Skeletal muscle cell (primary cell): ENCODE results near the gene FNBP1.
"Not testable (repeated sequence)": the region's sequence is repeated elsewhere in the genome, so short reads cannot be mapped to it uniquely, and the experiment has no call there.

Source experiments
- DNase-seq: peaks from one replicate; pipeline ENCODE4 v3.0.0-alpha.2; 2010; ENCODE audit warnings: low read depth
- H3K4me3 ChIP-seq: 2 replicates; pipeline ENCODE4 v1.5.1; 2011; ENCODE audit warnings: low read depth, mild to moderate bottlenecking, control low read depth, low read length, moderate library complexity

FNBP1 gene

GRCh38 chr9:129998491-129999140 is 44.4 kb downstream of the FNBP1 start:
- no peak overlapping the region for H3K4me3 ChIP-seq
- DNase-seq: no peak

- DNase-seq, H3K4me3 ChIP-seq: not testable (repeated sequence)
These were observed 45.3 kb downstream of the FNBP1 start for GRCh38 chr9:129997706-129998105.

GRCh38 chr9:129996161-129996830 is 46.7 kb downstream of the FNBP1 start:
- H3K4me3 ChIP-seq: no peak overlapping the region
- no peak for DNase-seq

GRCh38 chr9:129995409-129996160 is 47.4 kb downstream of the FNBP1 start:
- no peak overlapping the region for H3K4me3 ChIP-seq
- DNase-seq: no peak

- no peak for DNase-seq
- no peak overlapping the region for H3K4me3 ChIP-seq
These were observed 48.1 kb downstream of the FNBP1 start for GRCh38 chr9:129994882-129995281.

- not testable (repeated sequence) for H3K4me3 ChIP-seq
These were observed 51.9 kb downstream of the FNBP1 start for GRCh38 chr9:129991139-129991538.

GRCh38 chr9:129990269-129991010 is 52.5 kb downstream of the FNBP1 start:
- no peak overlapping the region for H3K4me3 ChIP-seq
- DNase-seq: no peak

More at GRCh38 chr9:129991139-129991538, 51.9 kb downstream of the FNBP1 start:
- DNase-seq: not testable (repeated sequence)

GRCh38 chr9:129989740-129990139 is 53.2 kb downstream of the FNBP1 start:
- DNase-seq: no peak
- H3K4me3 ChIP-seq: no peak overlapping the region

GRCh38 chr9:129989362-129989708 is 53.7 kb downstream of the FNBP1 start:
- no peak overlapping the region for H3K4me3 ChIP-seq
- DNase-seq: no peak

GRCh38 chr9:129988607-129989361 is 54.2 kb downstream of the FNBP1 start:
- DNase-seq: no peak
- no peak overlapping the region for H3K4me3 ChIP-seq

GRCh38 chr9:129987941-129988340 is 55.0 kb downstream of the FNBP1 start:
- DNase-seq: no peak
- no peak overlapping the region for H3K4me3 ChIP-seq

GRCh38 chr9:129987047-129987446 is 55.9 kb downstream of the FNBP1 start:
- no peak overlapping the region for H3K4me3 ChIP-seq
- no peak for DNase-seq

- H3K4me3 ChIP-seq, DNase-seq: not testable (repeated sequence)
These were observed 58.4 kb downstream of the FNBP1 start for GRCh38 chr9:129984589-129984988.

- H3K4me3 ChIP-seq: no peak overlapping the region
These were observed 59.1 kb downstream of the FNBP1 start for GRCh38 chr9:129983891-129984290.

GRCh38 chr9:129981180-129981907 is 61.6 kb downstream of the FNBP1 start:
- no peak overlapping the region for H3K4me3 ChIP-seq
- DNase-seq: no peak

More at GRCh38 chr9:129983891-129984290, 59.1 kb downstream of the FNBP1 start:
- no peak for DNase-seq

GRCh38 chr9:129980224-129980623 is 62.8 kb downstream of the FNBP1 start:
- H3K4me3 ChIP-seq, DNase-seq: not testable (repeated sequence)

- no peak overlapping the region for H3K4me3 ChIP-seq
- no peak for DNase-seq
These were observed 63.8 kb downstream of the FNBP1 start for GRCh38 chr9:129979071-129979745.

- H3K4me3 ChIP-seq: no peak overlapping the region
- DNase-seq: no peak
These were observed 70.2 kb downstream of the FNBP1 start for GRCh38 chr9:129972816-129973215.
